GM18519 (cell line): Measurements from ENCODE around the gene SPAG9.

Experiments
- ATAC-seq: cut with Tn5 transposase; IDR thresholded peaks from one replicate; pipeline ENCODE4 v1.9.1; 2021; ENCODE audit warnings: mild to moderate bottlenecking, moderate library complexity; ENCODE audit not compliant: unreplicated experiment, low FRiP score

Gene SPAG9

GRCh38 chr17:50924300-50924699 is 196.4 kb downstream of the SPAG9 start:
- no peak for ATAC-seq

GRCh38 chr17:50923611-50924010 is 197.1 kb downstream of the SPAG9 start:
- ATAC-seq: no peak

DNA sequence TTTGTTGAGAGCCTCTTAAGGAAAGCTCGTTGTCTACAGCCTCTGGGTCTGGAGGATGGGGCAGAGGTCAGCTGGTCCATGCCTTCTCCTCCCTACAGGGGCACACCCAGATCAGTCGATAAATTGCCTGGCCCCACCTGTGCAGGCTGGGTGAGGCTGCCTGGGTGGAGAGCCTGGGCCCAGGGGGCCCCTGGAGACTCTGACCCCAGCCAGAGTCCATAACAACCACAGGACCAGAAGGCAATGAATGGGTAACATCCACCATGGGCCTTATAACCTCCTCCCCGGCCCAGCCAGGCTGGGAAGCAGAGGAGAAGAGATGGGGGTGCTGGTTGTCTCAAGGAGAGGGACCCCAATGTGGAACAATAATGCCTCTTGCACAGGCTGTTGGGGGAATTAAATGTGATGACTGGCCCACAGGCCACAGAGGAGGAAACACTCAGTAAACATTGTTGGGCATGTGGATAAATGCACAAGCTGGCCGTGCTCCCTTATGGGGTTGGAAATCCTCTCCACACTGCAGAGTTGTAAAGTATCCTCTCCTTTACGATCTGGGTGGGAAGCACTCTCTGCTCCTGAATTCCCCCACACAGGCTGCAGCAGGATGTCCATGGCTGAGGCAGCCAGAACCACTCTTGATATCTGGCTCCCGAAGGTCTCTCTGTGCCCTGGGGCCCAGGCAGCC is 197.8 kb downstream of the SPAG9 start:
- ATAC-seq: no peak

GRCh38 chr17:50922107-50922506 is 198.6 kb downstream of the SPAG9 start:
- ATAC-seq: no peak

DNA sequence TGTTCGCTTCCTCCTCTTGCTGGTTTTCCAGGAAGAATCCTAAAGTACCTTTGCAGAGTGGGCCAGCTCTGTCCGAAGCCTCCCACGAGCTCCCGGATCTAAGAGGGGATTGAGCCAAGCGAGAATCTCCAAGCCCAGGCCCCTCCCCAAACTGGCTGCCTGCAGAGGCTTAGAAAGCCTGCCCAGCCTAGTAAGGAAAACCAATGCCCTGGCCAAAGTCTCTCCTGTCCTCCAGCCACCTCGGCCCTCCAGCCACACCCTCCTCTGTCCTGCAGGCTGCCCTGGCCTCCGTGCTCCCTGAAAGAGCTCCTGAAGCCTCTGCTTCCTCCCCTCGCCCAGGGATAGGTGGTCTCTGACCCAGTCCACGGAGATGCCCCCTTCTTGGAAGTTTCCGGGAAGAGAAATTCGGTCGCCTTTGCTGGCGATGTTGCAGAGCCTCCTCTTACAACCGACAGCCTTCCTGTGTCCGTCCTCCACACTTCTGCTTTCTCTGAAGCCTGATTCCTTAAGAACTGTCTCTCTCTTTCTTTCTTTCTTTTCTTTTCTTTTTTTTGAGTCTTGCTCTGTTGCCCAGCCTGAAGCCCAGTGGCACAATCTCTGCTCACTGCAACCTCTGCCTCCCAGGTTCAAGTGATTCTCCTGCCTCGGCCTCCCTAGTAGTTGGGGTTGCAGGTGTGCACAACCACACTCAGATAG is 199.6 kb downstream of the SPAG9 start:
- no peak for ATAC-seq

DNA sequence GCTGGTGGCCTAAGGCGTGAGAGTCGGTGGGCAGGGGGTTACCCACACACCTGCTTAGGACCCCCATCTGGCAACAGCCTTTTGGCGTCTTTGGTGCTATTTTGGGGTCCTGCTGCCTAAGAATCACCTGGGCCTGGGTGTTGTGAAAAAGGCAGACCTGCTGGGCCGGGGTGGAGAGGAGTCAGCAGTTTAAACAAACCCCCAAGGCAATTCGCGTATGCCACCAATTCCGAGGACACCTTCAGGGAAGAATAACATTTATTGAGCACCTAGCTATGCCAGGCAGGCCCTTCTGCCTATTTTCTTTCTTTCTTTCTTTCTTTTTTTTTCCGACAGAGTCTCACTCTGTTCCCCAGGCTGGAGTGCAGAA is 200.6 kb downstream of the SPAG9 start:
- ATAC-seq: no peak

DNA sequence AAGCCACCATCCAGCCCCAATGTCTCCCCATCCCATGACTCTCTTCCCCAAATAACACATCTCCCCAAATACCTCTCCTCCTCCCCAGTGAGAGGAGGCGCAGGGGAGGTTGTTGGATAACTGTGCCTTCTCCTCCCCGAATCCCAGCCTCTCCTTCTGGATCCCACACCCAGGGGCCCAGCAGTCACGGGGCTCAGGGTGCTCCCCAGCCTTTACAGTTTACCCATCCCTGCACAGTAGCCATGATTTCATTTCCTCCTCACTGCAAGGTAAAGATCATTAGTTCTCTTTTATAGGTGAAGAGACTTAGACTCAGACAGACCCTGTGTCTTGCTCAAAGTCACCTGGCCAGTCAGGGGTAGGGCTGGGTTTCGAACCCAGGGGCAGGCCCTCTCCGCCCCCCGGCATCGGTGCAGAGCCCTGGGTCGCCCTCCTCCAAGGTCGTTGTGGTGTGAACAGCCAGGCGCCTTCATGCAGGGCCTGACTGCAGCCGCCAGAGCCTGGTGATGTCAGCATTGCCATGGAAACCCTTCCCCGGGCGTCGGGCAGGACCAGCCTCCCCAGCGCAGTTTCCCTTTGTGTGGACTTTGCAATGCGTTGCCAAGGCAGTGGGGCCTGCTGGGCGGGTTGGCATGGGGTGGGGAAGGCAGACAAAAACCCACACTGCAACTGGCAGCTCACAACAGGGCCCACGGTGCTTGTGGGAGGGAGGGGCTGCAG is 201.2 kb downstream of the SPAG9 start:
- no peak for ATAC-seq

- no peak for ATAC-seq
Measured at GRCh38 chr17:50918933-50919296, 201.8 kb downstream of the SPAG9 start.

- no peak for ATAC-seq
Measured at GRCh38 chr17:50918071-50918932, 202.4 kb downstream of the SPAG9 start.

DNA sequence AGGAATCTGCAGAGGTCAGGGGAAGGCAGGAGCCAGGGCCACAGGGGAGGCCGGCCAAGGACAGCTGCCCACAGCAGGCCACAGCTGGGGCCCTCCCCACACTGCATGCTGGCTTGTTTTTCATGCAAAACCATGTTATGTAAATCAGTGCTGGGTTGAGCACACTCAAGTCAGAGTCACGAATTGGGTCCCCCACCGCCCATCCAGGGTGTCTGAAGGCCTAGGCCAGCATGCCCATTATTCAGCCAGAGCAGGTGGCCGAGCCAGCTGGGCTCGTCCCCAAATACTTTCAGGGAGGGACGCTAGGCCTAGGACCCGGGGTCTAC is 203.3 kb downstream of the SPAG9 start:
- no peak for ATAC-seq

DNA sequence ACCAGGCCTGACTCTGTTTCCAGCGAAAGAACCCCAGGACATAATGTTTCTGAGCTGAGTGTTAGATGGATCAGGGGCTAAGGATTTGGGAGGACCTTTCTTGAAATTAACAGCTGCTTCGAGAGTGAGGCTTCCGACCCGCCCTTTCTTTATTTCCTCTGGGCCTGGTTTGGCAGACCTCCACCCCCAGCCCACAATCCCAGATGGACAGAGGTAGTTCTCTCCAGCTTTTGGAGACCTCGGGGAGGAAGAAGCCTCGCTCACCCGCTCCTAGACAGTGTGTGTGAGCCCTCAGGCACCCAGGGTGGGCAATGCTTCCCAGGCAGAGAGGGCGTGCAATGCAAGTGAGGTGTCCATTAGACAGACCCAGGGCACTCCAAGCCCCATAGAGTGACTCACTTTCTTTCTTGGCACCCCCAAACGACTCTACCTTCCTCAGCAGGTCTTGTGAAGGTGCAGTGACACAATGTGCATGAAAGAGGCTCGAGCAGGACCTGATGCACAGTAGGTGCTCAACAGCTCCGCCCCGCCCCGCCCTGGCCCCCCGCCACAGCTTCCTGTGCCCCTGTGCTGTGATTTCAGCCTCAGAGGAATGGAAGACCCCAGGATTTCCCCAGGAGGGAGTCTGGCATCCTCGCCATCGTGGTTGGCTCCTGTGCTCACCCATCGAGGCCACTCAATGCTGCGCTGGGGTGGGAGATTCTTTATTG is 203.8 kb downstream of the SPAG9 start:
- no peak for ATAC-seq

GRCh38 chr17:50916026-50916707 is 204.5 kb downstream of the SPAG9 start:
- ATAC-seq: no peak

DNA sequence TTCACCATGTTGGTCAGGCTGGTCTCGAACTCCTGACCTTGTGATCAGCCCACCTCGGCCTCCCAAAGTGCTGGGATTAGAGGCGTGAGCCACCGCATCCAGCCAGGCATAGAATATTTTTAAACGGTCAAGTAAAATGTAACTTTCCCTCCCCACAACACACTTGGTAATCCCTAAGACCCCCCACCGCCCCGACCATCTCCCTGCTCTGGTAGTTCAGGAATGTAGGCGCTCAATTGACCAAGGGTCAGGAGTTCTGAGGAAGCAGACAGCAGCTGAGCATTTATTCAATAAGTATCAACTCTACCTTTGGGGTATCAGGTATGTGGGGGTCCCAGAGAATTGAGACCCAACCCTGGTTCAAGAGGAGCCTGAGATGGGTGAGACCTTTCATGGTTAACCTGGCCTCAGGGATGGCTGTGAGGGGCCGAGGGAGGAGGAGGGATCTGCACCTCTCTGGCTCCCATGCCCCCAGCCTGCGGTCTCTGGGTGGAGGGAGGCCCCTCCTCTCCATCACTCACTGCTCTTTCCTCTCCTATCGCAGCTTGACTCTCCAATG is 206.1 kb downstream of the SPAG9 start:
- no peak for ATAC-seq

DNA sequence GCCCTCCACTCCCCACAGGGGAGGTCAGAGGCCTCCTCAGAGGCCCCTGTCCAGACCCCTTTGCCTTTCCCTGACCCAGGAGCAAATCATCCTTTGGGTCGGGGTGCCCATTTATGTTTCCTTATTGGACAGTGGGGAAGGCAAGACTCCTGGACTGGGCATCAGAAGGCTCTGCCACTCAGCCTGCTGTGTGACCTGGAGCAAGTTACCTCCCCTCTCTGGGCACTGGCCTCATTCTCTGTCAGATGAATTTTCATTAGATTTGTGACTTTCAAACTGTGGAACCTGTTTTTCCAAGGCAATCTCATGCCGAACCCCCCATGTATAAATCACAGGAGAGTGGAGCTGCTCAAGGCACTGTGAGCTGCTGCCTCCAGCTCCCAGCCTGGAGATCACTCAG is 207.5 kb downstream of the SPAG9 start:
- ATAC-seq: no peak
